HG02763 (cell line): Measurements from ENCODE around the gene CLSTN1.

Experiments
- ATAC-seq: cut with Tn5 transposase; IDR thresholded peaks from one replicate; pipeline ENCODE4 v1.9.1; 2021; ENCODE audit warnings: mild to moderate bottlenecking, moderate library complexity; ENCODE audit not compliant: unreplicated experiment

CLSTN1 gene

GRCh38 chr1:9732123-9732971 is 91.4 kb downstream of the CLSTN1 start:
- no peak for ATAC-seq

- no peak for ATAC-seq
These were observed 92.2 kb downstream of the CLSTN1 start for GRCh38 chr1:9731561-9731960.

- no peak for ATAC-seq
These were observed 92.7 kb downstream of the CLSTN1 start for GRCh38 chr1:9731051-9731537.

- ATAC-seq, result no peak
These were observed 93.5 kb downstream of the CLSTN1 start for GRCh38 chr1:9730096-9730901.

- no peak for ATAC-seq
These were observed 94.2 kb downstream of the CLSTN1 start for GRCh38 chr1:9729523-9729922.

GRCh38 chr1:9728451-9729295 is 95.1 kb downstream of the CLSTN1 start:
- no peak for ATAC-seq

GRCh38 chr1:9726905-9727595 is 96.7 kb downstream of the CLSTN1 start:
- no peak for ATAC-seq

- no peak for ATAC-seq
These were observed 97.4 kb downstream of the CLSTN1 start for GRCh38 chr1:9726406-9726805.

GRCh38 chr1:9724706-9725476 is 98.9 kb downstream of the CLSTN1 start:
- ATAC-seq, result no peak

- no peak for ATAC-seq
These were observed 99.8 kb downstream of the CLSTN1 start for GRCh38 chr1:9723926-9724325.

- no peak for ATAC-seq
These were observed 100.5 kb downstream of the CLSTN1 start for GRCh38 chr1:9723068-9723805.

- no peak for ATAC-seq
These were observed 101.4 kb downstream of the CLSTN1 start for GRCh38 chr1:9722378-9722749.

- no peak for ATAC-seq
These were observed 102.0 kb downstream of the CLSTN1 start for GRCh38 chr1:9721606-9722377.

- no peak for ATAC-seq
These were observed 102.8 kb downstream of the CLSTN1 start for GRCh38 chr1:9720785-9721605.

GRCh38 chr1:9719978-9720722 is 103.6 kb downstream of the CLSTN1 start:
- no peak for ATAC-seq

- no peak for ATAC-seq
These were observed 105.6 kb downstream of the CLSTN1 start for GRCh38 chr1:9718006-9718680.
